ENCODE data around the gene LARGE1. TPM values are rescaled to one million over a fixed set of nuclear protein-coding genes. Genes with fewer than 3 reads are reported as not detected.

Gene LARGE1
- total and polyA plus RNA-seq, 2 donors (not counting 1 experiment from before 2014, with no cell fraction given), result 14.1 to 19.2 TPM

GRCh38 chr22:33451866-33452469 is 468.3 kb downstream of the LARGE1 start:
- no peak for TF ChIP-seq EZH2 (IDR thresholded peaks at IDR 0.05; ENCODE audit: low read length, missing control alignments)
- TF ChIP-seq, protein P1, sequence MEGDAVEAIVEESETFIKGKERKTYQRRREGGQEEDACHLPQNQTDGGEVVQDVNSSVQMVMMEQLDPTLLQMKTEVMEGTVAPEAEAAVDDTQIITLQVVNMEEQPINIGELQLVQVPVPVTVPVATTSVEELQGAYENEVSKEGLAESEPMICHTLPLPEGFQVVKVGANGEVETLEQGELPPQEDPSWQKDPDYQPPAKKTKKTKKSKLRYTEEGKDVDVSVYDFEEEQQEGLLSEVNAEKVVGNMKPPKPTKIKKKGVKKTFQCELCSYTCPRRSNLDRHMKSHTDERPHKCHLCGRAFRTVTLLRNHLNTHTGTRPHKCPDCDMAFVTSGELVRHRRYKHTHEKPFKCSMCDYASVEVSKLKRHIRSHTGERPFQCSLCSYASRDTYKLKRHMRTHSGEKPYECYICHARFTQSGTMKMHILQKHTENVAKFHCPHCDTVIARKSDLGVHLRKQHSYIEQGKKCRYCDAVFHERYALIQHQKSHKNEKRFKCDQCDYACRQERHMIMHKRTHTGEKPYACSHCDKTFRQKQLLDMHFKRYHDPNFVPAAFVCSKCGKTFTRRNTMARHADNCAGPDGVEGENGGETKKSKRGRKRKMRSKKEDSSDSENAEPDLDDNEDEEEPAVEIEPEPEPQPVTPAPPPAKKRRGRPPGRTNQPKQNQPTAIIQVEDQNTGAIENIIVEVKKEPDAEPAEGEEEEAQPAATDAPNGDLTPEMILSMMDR (conservative IDR thresholded peaks at IDR 0.05 in 1 of 2, IDR thresholded peaks at IDR 0.05 in 1 of 2; ENCODE audit: low read depth in 1 of 2, low read length in 2 of 2), result no peak
- no peaks in the 10 kb centered on the region for H3K4me1 ChIP-seq (ENCODE audit: control insufficient read depth, extremely low read depth, insufficient read depth, low read length)
- no peak overlapping the region for H3K27ac ChIP-seq (ENCODE audit: insufficient read depth, low read length)
- no peaks in the 10 kb centered on the region for H3K79me2 ChIP-seq (ENCODE audit: control insufficient read depth, insufficient read depth, low read length)
- no peak overlapping the region for H3K4me3 ChIP-seq (replicated peaks in 1 of 4; ENCODE audit: control extremely low read depth in 1 of 4, insufficient read depth in 1 of 4, low read depth in 3 of 4, low read length in 4 of 4)
- no peak overlapping the region for H3K9ac ChIP-seq (ENCODE audit: insufficient read depth, low read length)
- no peak overlapping the region for H3K4me2 ChIP-seq (ENCODE audit: extremely low read depth, insufficient read depth, low read length)
- DNase-seq (ENCODE audit: low read depth in 2 of 2), result peak in 1 of 2 donors; percentile 13
- no peaks in the 10 kb centered on the region for H3K9me3 ChIP-seq (ENCODE audit: control insufficient read depth, insufficient read depth, low read depth, low read length)
- H4K20me1 ChIP-seq (ENCODE audit: control insufficient read depth, extremely low read depth, insufficient read depth, low read length), result no peaks in the 10 kb centered on the region
- H2AFZ ChIP-seq (ENCODE audit: low read length), result no peak overlapping the region
- H3K27me3 ChIP-seq (ENCODE audit: control insufficient read depth, insufficient read depth, low read length), result no peaks in the 10 kb centered on the region
- H3K36me3 ChIP-seq (ENCODE audit: control insufficient read depth, insufficient read depth, low read length), result no peaks in the 10 kb centered on the region

DNA sequence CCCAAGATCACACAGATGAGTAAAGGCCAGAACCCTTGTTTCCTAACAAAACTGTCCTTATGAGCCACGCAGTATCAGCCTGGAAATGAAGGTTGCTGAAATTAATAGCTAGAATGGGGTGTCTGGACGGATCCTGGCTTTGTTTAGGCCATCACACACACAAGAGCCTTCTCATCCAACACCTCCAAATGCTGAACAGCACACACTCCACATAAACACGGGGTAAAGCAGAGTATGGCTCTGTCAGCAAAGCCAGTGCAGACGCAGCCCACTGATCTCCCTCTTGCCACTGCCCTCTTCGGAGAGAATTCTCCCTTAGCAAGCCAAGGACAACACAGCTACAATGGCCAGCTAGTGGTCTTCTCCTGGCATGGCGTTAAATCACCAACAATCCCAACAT is 469.5 kb downstream of the LARGE1 start:
- H3K9me3 ChIP-seq (ENCODE audit: control insufficient read depth, insufficient read depth, low read depth, low read length), result no peaks in the 10 kb centered on the region
- no peaks in the 10 kb centered on the region for H3K79me2 ChIP-seq (ENCODE audit: control insufficient read depth, insufficient read depth, low read length)
- H4K20me1 ChIP-seq (ENCODE audit: control insufficient read depth, extremely low read depth, insufficient read depth, low read length), result no peaks in the 10 kb centered on the region
- no peak overlapping the region for H3K9ac ChIP-seq (ENCODE audit: insufficient read depth, low read length)
- H3K36me3 ChIP-seq (ENCODE audit: control insufficient read depth, insufficient read depth, low read length), result no peaks in the 10 kb centered on the region
- no peaks in the 10 kb centered on the region for H3K27me3 ChIP-seq (ENCODE audit: control insufficient read depth, insufficient read depth, low read length)
- H3K4me3 ChIP-seq (replicated peaks in 1 of 4; ENCODE audit: control extremely low read depth in 1 of 4, insufficient read depth in 1 of 4, low read depth in 3 of 4, low read length in 4 of 4), result no peak overlapping the region
- no peak overlapping the region for H3K27ac ChIP-seq (ENCODE audit: insufficient read depth, low read length)
- H3K4me1 ChIP-seq (ENCODE audit: control insufficient read depth, extremely low read depth, insufficient read depth, low read length), result no peaks in the 10 kb centered on the region
- TF ChIP-seq, protein P1 (conservative IDR thresholded peaks at IDR 0.05 in 1 of 2, IDR thresholded peaks at IDR 0.05 in 1 of 2; ENCODE audit: low read depth in 1 of 2, low read length in 2 of 2), result no peak
- no peak for TF ChIP-seq EZH2 (IDR thresholded peaks at IDR 0.05; ENCODE audit: low read length, missing control alignments)
- no peak for DNase-seq (ENCODE audit: low read depth in 2 of 2)
- no peak overlapping the region for H3K4me2 ChIP-seq (ENCODE audit: extremely low read depth, insufficient read depth, low read length)
- H2AFZ ChIP-seq (ENCODE audit: low read length), result no peak overlapping the region

- DNase-seq (ENCODE audit: low read depth in 2 of 2), result peak in 1 of 2 donors; percentile 2
- H3K36me3 ChIP-seq (ENCODE audit: control insufficient read depth, insufficient read depth, low read length), result no peaks in the 10 kb centered on the region
- H3K79me2 ChIP-seq (ENCODE audit: control insufficient read depth, insufficient read depth, low read length), result no peaks in the 10 kb centered on the region
- H3K27ac ChIP-seq (ENCODE audit: insufficient read depth, low read length), result no peak overlapping the region
- H3K27me3 ChIP-seq (ENCODE audit: control insufficient read depth, insufficient read depth, low read length), result no peaks in the 10 kb centered on the region
- no peaks in the 10 kb centered on the region for H3K4me1 ChIP-seq (ENCODE audit: control insufficient read depth, extremely low read depth, insufficient read depth, low read length)
- H3K4me3 ChIP-seq (replicated peaks in 1 of 4; ENCODE audit: control extremely low read depth in 1 of 4, insufficient read depth in 1 of 4, low read depth in 3 of 4, low read length in 4 of 4), result no peak overlapping the region
- TF ChIP-seq EZH2 (IDR thresholded peaks at IDR 0.05; ENCODE audit: low read length, missing control alignments), result no peak
- TF ChIP-seq, protein P1 (conservative IDR thresholded peaks at IDR 0.05 in 1 of 2, IDR thresholded peaks at IDR 0.05 in 1 of 2; ENCODE audit: low read depth in 1 of 2, low read length in 2 of 2), result no peak
- H3K4me2 ChIP-seq (ENCODE audit: extremely low read depth, insufficient read depth, low read length), result no peak overlapping the region
- no peak overlapping the region for H2AFZ ChIP-seq (ENCODE audit: low read length)
- no peak overlapping the region for H3K9ac ChIP-seq (ENCODE audit: insufficient read depth, low read length)
- H3K9me3 ChIP-seq (ENCODE audit: control insufficient read depth, insufficient read depth, low read depth, low read length), result no peaks in the 10 kb centered on the region
- no peaks in the 10 kb centered on the region for H4K20me1 ChIP-seq (ENCODE audit: control insufficient read depth, extremely low read depth, insufficient read depth, low read length)
Measured at GRCh38 chr22:33447733-33448132, 472.5 kb downstream of the LARGE1 start.

All from fibroblast of lung (primary cell).